ENCODE data around the gene GRM1.

The GRM1 gene

DNA sequence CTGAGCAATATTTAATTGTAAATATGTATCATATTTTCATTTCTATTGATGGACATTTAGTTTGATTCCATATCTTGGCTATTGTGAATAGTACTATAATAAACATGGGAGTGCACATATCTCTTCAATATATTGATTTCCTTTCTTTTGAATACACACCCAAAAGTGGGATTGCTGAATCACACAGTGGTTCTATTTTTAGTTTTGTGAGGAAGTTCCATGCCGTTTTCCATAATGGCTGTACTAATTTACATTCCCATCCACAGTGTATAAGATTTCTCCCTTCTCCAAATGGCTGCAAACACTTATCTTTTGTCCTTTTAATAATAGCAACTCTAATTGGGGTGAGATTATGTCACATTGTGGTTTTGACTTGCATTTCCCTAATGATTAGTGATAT, 428.0 kb downstream of the GRM1 start:
- DNase-seq (ENCODE audit: low read depth) = no peak

DNA sequence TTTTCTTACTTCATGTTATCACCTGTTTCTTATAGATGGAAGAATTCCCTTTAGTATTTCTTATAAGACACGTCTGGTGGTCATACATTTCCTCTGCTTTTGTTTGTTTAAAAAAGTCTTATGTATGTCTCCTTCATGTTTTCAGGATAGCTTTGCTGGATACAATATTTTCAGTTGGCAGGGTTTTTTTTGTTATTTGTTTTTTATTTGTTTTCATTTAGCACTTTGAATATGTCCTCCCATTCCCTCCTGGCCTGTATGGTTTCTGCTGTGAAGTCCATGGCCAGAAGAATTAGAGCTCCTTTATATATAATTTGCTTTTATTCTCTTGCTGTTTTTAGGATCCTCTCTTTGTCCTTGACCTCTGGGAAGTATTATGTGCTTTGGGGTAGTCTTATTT, 432.1 kb downstream of the GRM1 start:
- no peak for DNase-seq (ENCODE audit: low read depth)

DNA sequence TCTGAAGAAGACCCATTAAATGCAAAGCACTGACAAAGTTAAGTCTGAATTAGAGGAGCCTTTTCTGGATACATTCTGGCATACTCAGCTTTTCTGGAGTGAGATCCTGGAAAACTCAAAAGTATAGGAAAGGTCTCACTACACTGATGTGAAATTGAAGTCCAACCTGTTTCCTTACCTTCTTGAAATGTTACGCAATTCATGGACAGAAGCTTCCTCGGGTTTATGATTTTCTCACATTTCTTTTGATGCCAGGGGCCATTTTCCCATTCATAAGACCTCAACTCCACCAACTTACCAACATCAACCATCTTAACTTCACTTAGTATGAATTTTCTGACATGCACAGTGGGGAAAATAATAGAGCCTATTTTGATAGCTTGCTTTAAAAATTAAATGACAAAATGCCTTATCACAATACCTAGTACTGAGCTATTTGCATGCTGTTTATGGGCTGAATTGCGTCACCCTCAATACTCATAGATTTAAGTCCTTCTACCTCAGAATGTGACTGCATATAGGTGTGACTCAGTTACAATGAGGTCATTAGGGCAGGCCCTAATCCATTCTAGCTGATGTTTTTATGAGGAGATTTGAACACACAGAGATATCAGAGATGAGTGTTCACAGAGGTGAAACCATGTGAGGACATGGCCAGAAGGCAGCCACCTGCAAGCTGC, 441.4 kb downstream of the GRM1 start:
- DNase-seq (ENCODE audit: low read depth) = no peak

DNA sequence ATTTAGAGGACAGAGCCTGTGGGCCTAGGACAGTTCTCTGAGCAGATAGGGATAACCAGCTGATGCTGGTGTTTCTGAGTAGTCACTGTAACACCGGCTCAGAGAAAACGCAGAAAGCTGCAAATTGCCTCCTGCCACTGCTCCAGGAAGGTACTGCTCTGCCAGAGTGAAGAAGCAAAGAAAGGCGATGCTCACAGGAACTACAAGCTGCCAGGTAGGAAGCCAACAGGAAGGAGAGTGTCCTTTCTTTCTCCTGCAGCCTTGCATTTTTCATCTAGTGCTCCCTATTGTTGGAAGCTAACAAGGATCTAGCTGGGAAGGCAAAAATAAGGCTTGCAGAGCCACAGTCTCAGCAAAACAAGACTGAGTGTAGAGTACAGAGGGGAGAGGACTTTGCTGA, 444.1 kb downstream of the GRM1 start:
- DNase-seq (ENCODE audit: low read depth) = no peak

DNA sequence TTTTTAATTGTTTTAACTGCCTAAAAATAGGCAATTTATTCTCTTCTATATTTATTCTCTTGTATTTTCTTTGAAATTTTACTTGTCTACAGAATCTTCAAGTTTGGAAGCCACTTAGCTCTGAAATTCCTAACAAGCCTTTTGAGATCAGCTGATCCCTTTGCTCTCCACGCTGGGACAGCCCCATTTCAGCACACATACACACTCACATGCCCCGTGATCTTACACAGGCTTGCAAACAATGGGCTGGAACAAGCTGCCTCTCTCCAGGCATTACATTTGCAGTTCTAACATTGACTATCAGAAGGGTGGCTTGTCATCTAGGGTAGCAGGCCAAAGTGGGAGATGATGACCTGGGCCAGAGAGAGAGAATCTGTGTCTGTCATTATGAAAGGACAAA, 452.7 kb downstream of the GRM1 start:
- no peak for DNase-seq (ENCODE audit: low read depth)

DNA sequence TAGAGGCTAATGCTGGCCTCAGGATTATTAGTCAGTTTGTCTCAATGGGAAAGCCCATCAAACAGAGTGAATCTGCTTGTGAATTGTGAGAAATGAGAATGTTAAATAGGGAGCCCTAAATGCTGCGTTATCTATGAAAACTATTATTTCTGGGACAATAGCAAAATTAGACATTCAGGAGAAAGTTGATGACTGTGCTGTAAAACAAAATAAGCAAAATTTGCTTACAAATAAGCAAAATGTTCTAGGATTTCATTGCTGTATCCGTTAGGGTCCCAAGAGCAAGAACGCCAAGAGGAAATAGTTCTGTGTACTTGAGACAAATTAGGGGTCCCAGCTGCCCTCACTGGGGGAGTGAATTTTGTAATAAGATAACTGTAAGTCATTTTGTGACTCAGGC, 455.5 kb downstream of the GRM1 start:
- no peak for DNase-seq (ENCODE audit: low read depth)

All from activated T-helper 1 cell treated with Interleukin-2 at 50 U/mL for 16 hours (primary cell).